ENCODE results near the gene MAMSTR.

The MAMSTR gene

GRCh38 chr19:48685583-48685982 is 33.9 kb downstream of the MAMSTR start:
- Histone ChIP-seq H3K27ac (ENCODE audit: low read length) (no peak overlapping the region), H3K36me3 (replicated peaks; ENCODE audit: insufficient read depth, low read length) (no peaks in the 10 kb centered on the region), H3F3A (ENCODE audit: insufficient read depth, low read length) (no peaks in the 10 kb centered on the region), H3K4me3 (ENCODE audit: low read length) (no peak overlapping the region), H3K9ac (ENCODE audit: low read length) (no peak overlapping the region), H3K27me3 (replicated peaks; ENCODE audit: insufficient read depth, low read length) (peaks cover 93% of the 10 kb centered on the region), H3K4me1 (ENCODE audit: low read length) (no peaks in the 10 kb centered on the region), H3K4me2 (ENCODE audit: low read depth, low read length) (no peak overlapping the region), H3K79me2 (ENCODE audit: low read length) (no peaks in the 10 kb centered on the region), H2AFZ (ENCODE audit: low read length) (no peak overlapping the region), H3K9me3 (replicated peaks; ENCODE audit: insufficient read depth, low read length) (no peaks in the 10 kb centered on the region), H3K9me2 (replicated peaks; ENCODE audit: insufficient read depth, low read length) (no peaks in the 10 kb centered on the region), H4K20me1 (ENCODE audit: insufficient read depth, low read length) (no peaks in the 10 kb centered on the region)
- TF ChIP-seq EZH2phosphoT487 (IDR thresholded peaks at IDR 0.05; ENCODE audit: low read length) (no peak), EZH2 (optimal IDR thresholded peaks at IDR 0.05; ENCODE audit: low read depth, low read length) (no peak), CTCF (IDR thresholded peaks at IDR 0.05; ENCODE audit: low read length) (no peak)
- no peak for DNase-seq

GRCh38 chr19:48683349-48683748 is 36.2 kb downstream of the MAMSTR start:
- no peaks in the 10 kb centered on the region for H4K20me1 ChIP-seq (ENCODE audit: insufficient read depth, low read length)
- H2AFZ ChIP-seq (ENCODE audit: low read length): no peak overlapping the region
- H3K36me3 ChIP-seq (replicated peaks; ENCODE audit: insufficient read depth, low read length): no peaks in the 10 kb centered on the region
- H3F3A ChIP-seq (ENCODE audit: insufficient read depth, low read length): no peaks in the 10 kb centered on the region
- DNase-seq: peak; percentile 17
- no peak overlapping the region for H3K27ac ChIP-seq (ENCODE audit: low read length)
- H3K9ac ChIP-seq (ENCODE audit: low read length): no peak overlapping the region
- peaks cover 95% of the 10 kb centered on the region for H3K27me3 ChIP-seq (replicated peaks; ENCODE audit: insufficient read depth, low read length)
- no peaks in the 10 kb centered on the region for H3K4me1 ChIP-seq (ENCODE audit: low read length)
- H3K79me2 ChIP-seq (ENCODE audit: low read length): no peaks in the 10 kb centered on the region
- H3K4me3 ChIP-seq (ENCODE audit: low read length): no peak overlapping the region; the same call in 1 of the 2 replicates
- H3K9me2 ChIP-seq (replicated peaks; ENCODE audit: insufficient read depth, low read length): no peaks in the 10 kb centered on the region
- peak overlapping the region; percentile 43; the same call in 1 of the 2 replicates for H3K4me2 ChIP-seq (ENCODE audit: low read depth, low read length)
- TF ChIP-seq EZH2 (optimal IDR thresholded peaks at IDR 0.05; ENCODE audit: low read depth, low read length): no peak
- no peak for TF ChIP-seq CTCF (IDR thresholded peaks at IDR 0.05; ENCODE audit: low read length)
- TF ChIP-seq EZH2phosphoT487 (IDR thresholded peaks at IDR 0.05; ENCODE audit: low read length): no peak
- H3K9me3 ChIP-seq (replicated peaks; ENCODE audit: insufficient read depth, low read length): no peaks in the 10 kb centered on the region

- Histone ChIP-seq H3K4me2 (ENCODE audit: low read depth, low read length) (no peak overlapping the region), H3K9me3 (replicated peaks; ENCODE audit: insufficient read depth, low read length) (no peaks in the 10 kb centered on the region), H3K27me3 (replicated peaks; ENCODE audit: insufficient read depth, low read length) (peaks cover 93% of the 10 kb centered on the region), H2AFZ (ENCODE audit: low read length) (no peak overlapping the region), H3K36me3 (replicated peaks; ENCODE audit: insufficient read depth, low read length) (no peaks in the 10 kb centered on the region), H3K27ac (ENCODE audit: low read length) (no peak overlapping the region), H3K9me2 (replicated peaks; ENCODE audit: insufficient read depth, low read length) (no peaks in the 10 kb centered on the region), H3F3A (ENCODE audit: insufficient read depth, low read length) (no peaks in the 10 kb centered on the region), H3K9ac (ENCODE audit: low read length) (no peak overlapping the region), H3K4me1 (ENCODE audit: low read length) (no peaks in the 10 kb centered on the region; the same call in 1 of the 2 replicates), H3K79me2 (ENCODE audit: low read length) (no peaks in the 10 kb centered on the region), H3K4me3 (ENCODE audit: low read length) (no peak overlapping the region), H4K20me1 (ENCODE audit: insufficient read depth, low read length) (no peaks in the 10 kb centered on the region)
- DNase-seq: no peak
- TF ChIP-seq EZH2 (optimal IDR thresholded peaks at IDR 0.05; ENCODE audit: low read depth, low read length) (no peak), CTCF (IDR thresholded peaks at IDR 0.05; ENCODE audit: low read length) (no peak), EZH2phosphoT487 (IDR thresholded peaks at IDR 0.05; ENCODE audit: low read length) (no peak)
These were observed 38.4 kb downstream of the MAMSTR start for GRCh38 chr19:48681127-48681470.
